ENCODE measurements around the gene WRAP53. TPM values are rescaled to one million over a fixed set of nuclear protein-coding genes. Genes with fewer than 3 reads are reported as not detected.

Gene WRAP53
- total and polyA plus RNA-seq, 10 donors: 8.5 to 21.8 (median 9.8) TPM

DNA sequence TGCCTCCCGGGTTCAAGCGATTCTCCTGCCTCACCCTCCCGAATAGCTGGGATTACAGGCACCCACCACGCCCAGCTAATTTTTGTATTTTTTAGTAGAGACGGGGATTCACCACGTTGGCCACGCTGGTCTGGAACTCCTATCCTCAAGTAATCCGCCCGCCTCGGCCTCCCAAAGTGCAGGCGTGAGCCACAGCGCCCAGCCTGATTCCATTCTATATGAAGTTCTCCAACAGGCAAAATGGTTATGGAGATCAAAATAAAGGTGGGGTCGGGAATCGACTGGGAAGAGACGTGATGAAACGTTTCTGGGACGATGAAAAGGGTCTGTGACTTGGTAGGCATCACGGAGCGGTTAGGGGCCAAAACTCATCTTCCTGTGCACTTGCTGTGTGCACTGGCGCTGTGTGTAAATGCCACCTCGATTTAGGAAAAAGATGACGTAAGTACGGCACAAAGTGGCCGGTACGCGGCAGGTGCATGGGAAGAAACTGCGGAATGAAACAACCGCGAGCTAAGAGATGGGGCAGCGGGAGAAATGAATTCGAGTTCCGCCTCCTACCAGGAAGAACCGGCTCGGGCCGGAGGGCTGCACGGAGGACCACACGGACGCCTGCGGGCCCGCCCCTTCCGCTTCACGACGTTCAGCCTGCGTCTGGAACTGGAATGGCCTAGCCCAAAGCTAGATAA is 2.6 kb upstream of the WRAP53 start:
- TF ChIP-seq POLR2AphosphoS5 (IDR thresholded peaks at IDR 0.05) (peak; percentile 89 to 95 (median 90)), POLR2A (IDR thresholded peaks at IDR 0.05) (no peak)
- TF ChIP-seq, protein P1, sequence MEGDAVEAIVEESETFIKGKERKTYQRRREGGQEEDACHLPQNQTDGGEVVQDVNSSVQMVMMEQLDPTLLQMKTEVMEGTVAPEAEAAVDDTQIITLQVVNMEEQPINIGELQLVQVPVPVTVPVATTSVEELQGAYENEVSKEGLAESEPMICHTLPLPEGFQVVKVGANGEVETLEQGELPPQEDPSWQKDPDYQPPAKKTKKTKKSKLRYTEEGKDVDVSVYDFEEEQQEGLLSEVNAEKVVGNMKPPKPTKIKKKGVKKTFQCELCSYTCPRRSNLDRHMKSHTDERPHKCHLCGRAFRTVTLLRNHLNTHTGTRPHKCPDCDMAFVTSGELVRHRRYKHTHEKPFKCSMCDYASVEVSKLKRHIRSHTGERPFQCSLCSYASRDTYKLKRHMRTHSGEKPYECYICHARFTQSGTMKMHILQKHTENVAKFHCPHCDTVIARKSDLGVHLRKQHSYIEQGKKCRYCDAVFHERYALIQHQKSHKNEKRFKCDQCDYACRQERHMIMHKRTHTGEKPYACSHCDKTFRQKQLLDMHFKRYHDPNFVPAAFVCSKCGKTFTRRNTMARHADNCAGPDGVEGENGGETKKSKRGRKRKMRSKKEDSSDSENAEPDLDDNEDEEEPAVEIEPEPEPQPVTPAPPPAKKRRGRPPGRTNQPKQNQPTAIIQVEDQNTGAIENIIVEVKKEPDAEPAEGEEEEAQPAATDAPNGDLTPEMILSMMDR (IDR thresholded peaks at IDR 0.05 in 8 of 11, conservative IDR thresholded peaks at IDR 0.05 in 3 of 11): peak in 2 of 11 experiments; percentile 15 to 21
- intact Hi-C loops (cut with DNase I; ENCODE audit: low total_unique reads): loop anchor here (10.0 kb wide), 1 partner anchor 61 kb away; the partner anchor contains the start of gene SAT2
- Histone ChIP-seq H3K27ac (peak overlapping the region; percentile 93 to 98 (median 98)), H3K9me3 (no peaks in the 10 kb centered on the region), H3K27me3 (replicated peaks in 1 of 7) (no peaks in the 10 kb centered on the region), H3K36me3 (peaks cover 0 to 24% (median 2%) of the 10 kb centered on the region in 6 donors), H3K4me1 (peaks cover 30 to 74% (median 43%) of the 10 kb centered on the region in 6 donors), H3K4me3 (peak overlapping the region; percentile 77 to 97 (median 94))
- peak; percentile 97 for DNase-seq
- 9 to 11% (median 10%) methylated on average over 44 of the region's 44 CpGs for WGBS, 5 donors

DNA sequence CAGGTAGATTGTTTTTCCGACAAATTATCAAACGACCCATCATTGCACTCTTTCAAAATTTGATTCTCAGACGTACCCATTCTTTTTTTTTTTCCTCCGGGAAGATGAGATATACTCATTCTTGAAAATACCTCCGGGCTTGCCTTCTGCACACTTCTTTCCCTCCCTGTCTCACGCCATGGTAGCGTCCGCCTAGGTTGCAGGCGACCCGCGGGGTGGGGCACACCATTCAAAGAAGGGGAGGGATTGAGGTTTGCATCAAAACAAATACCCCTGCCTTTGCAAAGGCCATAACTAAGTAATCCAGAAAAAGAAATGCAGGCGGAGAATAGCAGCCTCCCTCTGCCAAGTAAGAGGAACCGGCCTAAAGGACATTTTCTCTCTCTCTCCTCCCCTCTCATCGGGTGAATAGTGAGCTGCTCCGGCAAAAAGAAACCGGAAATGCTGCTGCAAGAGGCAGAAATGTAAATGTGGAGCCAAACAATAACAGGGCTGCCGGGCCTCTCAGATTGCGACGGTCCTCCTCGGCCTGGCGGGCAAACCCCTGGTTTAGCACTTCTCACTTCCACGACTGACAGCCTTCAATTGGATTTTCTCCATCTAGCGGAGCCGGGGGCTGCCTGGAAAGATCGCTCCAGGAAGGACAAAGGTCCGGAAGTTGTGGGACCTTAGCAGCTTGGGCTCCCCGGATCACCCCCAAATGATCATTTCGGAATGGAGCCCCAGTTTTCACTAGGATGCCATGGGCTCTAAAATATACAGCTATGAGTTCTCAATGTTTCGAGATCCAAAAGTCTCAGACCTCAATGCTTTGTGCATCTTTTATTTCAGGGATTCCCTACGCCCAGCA is 1.8 kb upstream of the WRAP53 start:
- Histone ChIP-seq H3K4me1 (peaks cover 30 to 71% (median 43%) of the 10 kb centered on the region in 6 donors), H3K36me3 (peaks cover 0 to 32% (median 2%) of the 10 kb centered on the region in 6 donors), H3K4me3 (peak overlapping the region; percentile 77 to 97 (median 94)), H3K27me3 (replicated peaks in 1 of 7) (no peaks in the 10 kb centered on the region), H3K9me3 (no peaks in the 10 kb centered on the region), H3K27ac (peak overlapping the region; percentile 93 to 98 (median 98))
- intact Hi-C loops (cut with DNase I; ENCODE audit: low total_unique reads): loop anchor here (10.0 kb wide), 1 partner anchor 62 kb away; the partner anchor contains the start of gene SAT2
- peak; percentile 91 for DNase-seq
- TF ChIP-seq, protein P1 (IDR thresholded peaks at IDR 0.05 in 8 of 11, conservative IDR thresholded peaks at IDR 0.05 in 3 of 11): peak in 1 of 11 experiments; percentile 8
- TF ChIP-seq POLR2A (IDR thresholded peaks at IDR 0.05): peak in 2 of 3 donors; percentile 52 to 76
- TF ChIP-seq POLR2AphosphoS5 (IDR thresholded peaks at IDR 0.05): peak in 2 of 3 donors; percentile 88 to 95
- 0% methylated on average over 30 of the region's 30 CpGs for WGBS, 5 donors

DNA sequence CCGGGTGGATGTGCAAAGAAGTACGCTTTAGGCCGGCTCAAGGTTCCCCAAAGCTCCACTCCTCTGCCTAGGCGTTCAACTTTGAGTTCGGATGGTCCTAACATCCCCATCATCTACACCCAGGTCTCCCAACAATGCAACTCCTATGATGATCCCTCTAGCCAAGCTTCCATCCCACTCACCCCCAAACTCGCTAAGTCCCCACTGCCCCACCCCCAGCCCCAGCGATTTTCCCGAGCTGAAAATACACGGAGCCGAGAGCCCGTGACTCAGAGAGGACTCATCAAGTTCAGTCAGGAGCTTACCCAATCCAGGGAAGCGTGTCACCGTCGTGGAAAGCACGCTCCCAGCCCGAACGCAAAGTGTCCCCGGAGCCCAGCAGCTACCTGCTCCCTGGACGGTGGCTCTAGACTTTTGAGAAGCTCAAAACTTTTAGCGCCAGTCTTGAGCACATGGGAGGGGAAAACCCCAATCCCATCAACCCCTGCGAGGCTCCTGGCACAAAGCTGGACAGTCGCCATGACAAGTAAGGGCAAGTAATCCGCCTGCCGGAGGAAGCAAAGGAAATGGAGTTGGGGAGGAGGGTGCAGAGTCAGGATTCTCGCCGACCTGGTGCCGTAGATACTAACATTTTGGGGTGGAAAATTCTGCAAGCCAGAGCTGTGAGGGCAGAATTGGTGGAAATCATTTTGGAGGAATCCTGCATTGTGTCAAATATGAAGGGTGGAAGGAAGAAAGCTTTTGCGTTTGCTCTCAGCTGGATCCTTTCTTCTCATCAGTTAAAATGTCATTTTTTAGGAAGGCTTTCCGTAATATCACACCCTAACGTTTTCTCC is 987 bp upstream of the WRAP53 start, which contains the start of gene TP53:
TSS of gene TP53 (minus strand) at position 419 of the 836 bp plus-strand sequence. CDS start 10,896 bp downstream, outside the sequence.
- Histone ChIP-seq H3K4me3 (peak within 1 kb of the TSS; percentile 77 to 97 (median 94)), H3K4me1 (peaks cover 30 to 64% (median 43%) of the 10 kb centered on the region in 6 donors), H3K27me3 (replicated peaks in 1 of 7) (no peaks in the 10 kb centered on the region), H3K27ac (peak within 1 kb of the TSS; percentile 93 to 98 (median 98)), H3K9me3 (no peaks in the 10 kb centered on the region), H3K36me3 (peaks cover 0 to 41% (median 4%) of the 10 kb centered on the region in 6 donors)
- DNase-seq: peak; percentile 93
- TF ChIP-seq POLR2AphosphoS5 (IDR thresholded peaks at IDR 0.05): peak; percentile 79 to 95 (median 91)
- TF ChIP-seq, protein P1 (IDR thresholded peaks at IDR 0.05 in 8 of 11, conservative IDR thresholded peaks at IDR 0.05 in 3 of 11): no peak
- TF ChIP-seq POLR2A (IDR thresholded peaks at IDR 0.05): peak in 2 of 3 donors; percentile 53 to 79
- intact Hi-C loops (cut with DNase I; ENCODE audit: low total_unique reads): loop anchor here (10.0 kb wide), 1 partner anchor 62 kb away; the partner anchor contains the start of gene SAT2
- 0 to 1% (median 0%) methylated on average over 30 of the region's 30 CpGs for WGBS, 5 donors
